ENCODE measurements around the gene BACH2. TPM values are rescaled to one million over a fixed set of nuclear protein-coding genes. Genes with fewer than 3 reads are reported as not detected.

BACH2 gene
- polyA plus RNA-seq, 1 donor from 2014 or later = 45.5 TPM

DNA sequence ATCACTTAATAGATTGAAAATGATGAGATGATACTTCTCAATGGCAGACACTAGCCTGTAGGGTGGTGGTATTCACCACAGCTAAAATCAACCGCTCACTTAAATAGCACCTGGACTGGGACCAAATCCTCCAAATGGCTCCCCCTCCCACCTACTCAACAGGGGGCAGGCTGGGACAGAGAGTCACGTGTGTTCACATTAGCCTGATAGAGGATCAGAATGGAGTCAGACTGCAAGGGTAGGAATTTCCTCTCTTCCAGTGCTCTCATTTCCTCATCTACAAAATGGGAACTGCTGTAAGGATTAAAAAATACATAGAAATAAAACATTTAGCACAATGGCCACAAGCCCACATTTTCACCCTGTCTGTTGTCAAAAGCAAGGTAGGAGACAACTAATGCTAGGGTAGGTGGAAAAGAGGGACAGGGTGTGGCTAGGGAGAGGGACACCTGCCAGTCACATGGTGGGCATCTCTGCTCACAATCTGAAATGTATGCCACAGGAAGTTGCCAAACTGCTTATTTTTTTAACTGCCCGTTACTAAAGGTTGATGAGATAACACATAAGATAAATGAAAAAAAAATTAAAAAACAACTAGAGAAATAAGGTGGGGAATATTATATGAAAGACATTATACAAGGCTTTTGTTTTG is 55.3 kb downstream of the BACH2 start:
- Histone ChIP-seq H3K27me3 (ENCODE audit: insufficient read depth, low read depth, low read length) (no peaks in the 10 kb centered on the region), H4K20me1 (ENCODE audit: insufficient read depth) (no peaks in the 10 kb centered on the region), H2AFZ (ENCODE audit: low read depth, low read length) (no peak overlapping the region), H3K36me3 (ENCODE audit: insufficient read depth, low read length) (no peaks in the 10 kb centered on the region), H3K4me2 (ENCODE audit: low read length) (no peak overlapping the region), H3K9me3 (ENCODE audit: low read length) (no peaks in the 10 kb centered on the region), H3K9me2 (ENCODE audit: insufficient read depth, low read length) (no peaks in the 10 kb centered on the region), H3K27ac (ENCODE audit: low read length) (no peak overlapping the region), H3F3A (ENCODE audit: insufficient read depth, low read length, poor library complexity, severe bottlenecking) (no peaks in the 10 kb centered on the region), H3K79me2 (replicated peaks; ENCODE audit: insufficient read depth, low read length) (peaks cover 9% of the 10 kb centered on the region), H3K9ac (ENCODE audit: low read length) (no peak overlapping the region), H3K4me3 (ENCODE audit: low read length) (no peak overlapping the region)
- TF ChIP-seq EP300 (conservative IDR thresholded peaks at IDR 0.05; ENCODE audit: poor library complexity, severe bottlenecking) = no peak
- TF ChIP-seq MXI1 (conservative IDR thresholded peaks at IDR 0.05; ENCODE audit: poor library complexity, severe bottlenecking) = no peak
- TF ChIP-seq RAD21 (conservative IDR thresholded peaks at IDR 0.05) = no peak
- TF ChIP-seq, protein P1, sequence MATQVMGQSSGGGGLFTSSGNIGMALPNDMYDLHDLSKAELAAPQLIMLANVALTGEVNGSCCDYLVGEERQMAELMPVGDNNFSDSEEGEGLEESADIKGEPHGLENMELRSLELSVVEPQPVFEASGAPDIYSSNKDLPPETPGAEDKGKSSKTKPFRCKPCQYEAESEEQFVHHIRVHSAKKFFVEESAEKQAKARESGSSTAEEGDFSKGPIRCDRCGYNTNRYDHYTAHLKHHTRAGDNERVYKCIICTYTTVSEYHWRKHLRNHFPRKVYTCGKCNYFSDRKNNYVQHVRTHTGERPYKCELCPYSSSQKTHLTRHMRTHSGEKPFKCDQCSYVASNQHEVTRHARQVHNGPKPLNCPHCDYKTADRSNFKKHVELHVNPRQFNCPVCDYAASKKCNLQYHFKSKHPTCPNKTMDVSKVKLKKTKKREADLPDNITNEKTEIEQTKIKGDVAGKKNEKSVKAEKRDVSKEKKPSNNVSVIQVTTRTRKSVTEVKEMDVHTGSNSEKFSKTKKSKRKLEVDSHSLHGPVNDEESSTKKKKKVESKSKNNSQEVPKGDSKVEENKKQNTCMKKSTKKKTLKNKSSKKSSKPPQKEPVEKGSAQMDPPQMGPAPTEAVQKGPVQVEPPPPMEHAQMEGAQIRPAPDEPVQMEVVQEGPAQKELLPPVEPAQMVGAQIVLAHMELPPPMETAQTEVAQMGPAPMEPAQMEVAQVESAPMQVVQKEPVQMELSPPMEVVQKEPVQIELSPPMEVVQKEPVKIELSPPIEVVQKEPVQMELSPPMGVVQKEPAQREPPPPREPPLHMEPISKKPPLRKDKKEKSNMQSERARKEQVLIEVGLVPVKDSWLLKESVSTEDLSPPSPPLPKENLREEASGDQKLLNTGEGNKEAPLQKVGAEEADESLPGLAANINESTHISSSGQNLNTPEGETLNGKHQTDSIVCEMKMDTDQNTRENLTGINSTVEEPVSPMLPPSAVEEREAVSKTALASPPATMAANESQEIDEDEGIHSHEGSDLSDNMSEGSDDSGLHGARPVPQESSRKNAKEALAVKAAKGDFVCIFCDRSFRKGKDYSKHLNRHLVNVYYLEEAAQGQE (IDR thresholded peaks at IDR 0.05; ENCODE audit: borderline replicate concordance) = no peak
- no peak for TF ChIP-seq POLR2AphosphoS5 (IDR thresholded peaks at IDR 0.05)
- TF ChIP-seq EZH2 (IDR thresholded peaks at IDR 0.05; ENCODE audit: borderline replicate concordance, insufficient read depth, low read length, poor library complexity, severe bottlenecking) = no peak

DNA sequence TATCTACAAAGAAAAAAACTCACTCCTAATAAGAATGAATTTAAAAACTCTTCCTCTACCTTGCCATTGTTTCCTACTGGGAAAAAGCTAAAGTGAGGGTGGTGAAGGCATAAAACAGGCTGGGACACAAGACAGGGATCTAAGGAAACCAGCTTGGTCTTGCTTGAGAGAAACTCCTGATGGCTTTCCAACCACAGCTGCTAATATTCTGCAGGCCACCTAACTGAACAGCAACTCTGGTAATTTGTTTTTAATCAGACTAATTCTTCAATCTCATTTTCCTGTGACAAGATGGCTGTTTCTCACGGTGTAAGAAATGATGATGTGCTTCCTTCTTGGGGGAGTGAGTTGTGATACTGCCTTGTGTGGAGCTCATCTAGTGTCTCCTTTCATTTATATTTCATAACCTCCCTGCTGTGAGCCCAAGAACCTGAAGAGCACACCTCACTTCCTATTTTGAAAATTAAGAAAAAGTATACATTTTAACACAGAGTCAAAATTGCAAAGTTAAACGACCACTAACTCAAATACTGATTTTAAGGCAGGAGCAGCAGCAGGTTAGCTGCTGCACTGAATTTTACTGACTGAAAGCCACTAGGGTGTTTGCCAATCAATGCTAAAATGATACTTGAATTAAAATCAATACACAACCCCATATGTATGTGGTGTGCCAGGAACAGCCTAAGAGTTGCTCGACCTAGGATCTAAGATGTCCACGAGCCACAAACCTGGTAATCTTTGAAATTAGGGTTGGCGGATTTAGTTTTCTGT is 58.0 kb downstream of the BACH2 start:
- Histone ChIP-seq H3K27ac (ENCODE audit: low read length) (no peak overlapping the region), H3K27me3 (ENCODE audit: insufficient read depth, low read depth, low read length) (no peaks in the 10 kb centered on the region), H3K4me3 (ENCODE audit: low read length) (no peak overlapping the region), H3K79me2 (replicated peaks; ENCODE audit: insufficient read depth, low read length) (peaks cover 16% of the 10 kb centered on the region), H3K9me3 (ENCODE audit: low read length) (no peaks in the 10 kb centered on the region), H3F3A (ENCODE audit: insufficient read depth, low read length, poor library complexity, severe bottlenecking) (no peaks in the 10 kb centered on the region), H3K36me3 (ENCODE audit: insufficient read depth, low read length) (no peaks in the 10 kb centered on the region), H2AFZ (ENCODE audit: low read depth, low read length) (no peak overlapping the region), H3K4me2 (ENCODE audit: low read length) (no peak overlapping the region), H4K20me1 (ENCODE audit: insufficient read depth) (no peaks in the 10 kb centered on the region), H3K9me2 (ENCODE audit: insufficient read depth, low read length) (no peaks in the 10 kb centered on the region), H3K9ac (ENCODE audit: low read length) (no peak overlapping the region)
- TF ChIP-seq MXI1 (conservative IDR thresholded peaks at IDR 0.05; ENCODE audit: poor library complexity, severe bottlenecking) (no peak), SMC3 (conservative IDR thresholded peaks at IDR 0.05; ENCODE audit: poor library complexity) (no peak), TAF1 (IDR thresholded peaks at IDR 0.05; ENCODE audit: low read depth) (no peak), EZH2 (IDR thresholded peaks at IDR 0.05; ENCODE audit: borderline replicate concordance, insufficient read depth, low read length, poor library complexity, severe bottlenecking) (no peak)
- TF ChIP-seq, protein P2, sequence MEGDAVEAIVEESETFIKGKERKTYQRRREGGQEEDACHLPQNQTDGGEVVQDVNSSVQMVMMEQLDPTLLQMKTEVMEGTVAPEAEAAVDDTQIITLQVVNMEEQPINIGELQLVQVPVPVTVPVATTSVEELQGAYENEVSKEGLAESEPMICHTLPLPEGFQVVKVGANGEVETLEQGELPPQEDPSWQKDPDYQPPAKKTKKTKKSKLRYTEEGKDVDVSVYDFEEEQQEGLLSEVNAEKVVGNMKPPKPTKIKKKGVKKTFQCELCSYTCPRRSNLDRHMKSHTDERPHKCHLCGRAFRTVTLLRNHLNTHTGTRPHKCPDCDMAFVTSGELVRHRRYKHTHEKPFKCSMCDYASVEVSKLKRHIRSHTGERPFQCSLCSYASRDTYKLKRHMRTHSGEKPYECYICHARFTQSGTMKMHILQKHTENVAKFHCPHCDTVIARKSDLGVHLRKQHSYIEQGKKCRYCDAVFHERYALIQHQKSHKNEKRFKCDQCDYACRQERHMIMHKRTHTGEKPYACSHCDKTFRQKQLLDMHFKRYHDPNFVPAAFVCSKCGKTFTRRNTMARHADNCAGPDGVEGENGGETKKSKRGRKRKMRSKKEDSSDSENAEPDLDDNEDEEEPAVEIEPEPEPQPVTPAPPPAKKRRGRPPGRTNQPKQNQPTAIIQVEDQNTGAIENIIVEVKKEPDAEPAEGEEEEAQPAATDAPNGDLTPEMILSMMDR (IDR thresholded peaks at IDR 0.05; ENCODE audit: poor library complexity, severe bottlenecking) = no peak
